Measurements from ENCODE around the gene AKAP13. TPM values are rescaled to one million over a fixed set of nuclear protein-coding genes. Genes with fewer than 3 reads are reported as not detected.
A peak's percentile ranks its signal among the peaks of the same experiment; 100 is the strongest.
"Not testable (repeated sequence)": the region's sequence is repeated elsewhere in the genome, so short reads cannot be mapped to it uniquely, and the experiment has no call there.

Gene AKAP13
- polyA plus RNA-seq, 3 donors, result 47.9 to 99.7 (median 92.6) TPM

DNA sequence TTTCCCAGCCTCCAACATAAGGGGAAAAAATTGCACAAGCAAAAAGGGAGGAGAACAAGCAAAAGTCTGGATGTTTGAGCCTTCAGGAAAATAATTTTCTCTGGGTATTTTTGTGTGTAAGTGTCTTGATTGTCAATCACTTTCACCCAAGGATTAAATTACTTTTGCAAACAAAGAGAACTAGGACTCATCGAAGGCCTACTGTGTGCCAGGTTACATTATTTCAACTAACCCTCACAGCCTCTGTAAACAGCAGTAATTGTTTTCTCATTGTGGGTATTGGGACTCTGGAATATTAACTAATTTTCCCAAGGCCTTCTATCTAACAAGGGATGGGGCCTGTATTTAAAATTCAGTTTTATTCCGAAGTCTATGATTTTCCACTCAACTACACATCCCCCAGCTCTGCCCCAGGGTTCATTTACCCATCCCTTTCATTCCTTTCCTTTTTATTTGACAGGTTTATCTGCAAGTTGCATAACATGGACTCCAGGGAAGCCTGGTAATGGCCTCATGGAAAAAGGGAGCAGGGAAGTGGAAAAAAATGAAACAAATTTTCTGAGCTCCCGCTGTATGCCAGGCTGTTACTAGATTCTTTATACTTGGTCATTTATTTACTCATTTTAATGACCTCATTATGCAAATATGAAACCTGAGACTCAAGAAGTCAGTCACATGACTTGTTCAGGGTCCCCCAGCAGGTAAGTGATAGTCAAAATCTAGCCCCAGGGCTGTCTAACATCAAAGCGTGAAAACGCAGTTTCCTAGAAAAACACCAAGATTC is 32.9 kb upstream of the AKAP13 start:
- H3K79me2 ChIP-seq (ENCODE audit: insufficient read depth, low read length); H3K27ac ChIP-seq (ENCODE audit: low read depth in 1 of 2, low read length in 2 of 2); H3K4me2 ChIP-seq (replicated peaks; ENCODE audit: extremely low read depth, low read length, poor library complexity, severe bottlenecking); intact Hi-C loops (cut with micrococcal nuclease); DNase-seq; H3K27me3 ChIP-seq (ENCODE audit: control insufficient read depth in 2 of 2, insufficient read depth in 2 of 2, low read length in 2 of 2); H3K9me3 Mint-ChIP-seq; H3K9ac ChIP-seq (ENCODE audit: insufficient read depth, low read length, poor library complexity, severe bottlenecking); H3K9me3 ChIP-seq (replicated peaks in 1 of 2; ENCODE audit: control insufficient read depth in 1 of 2, insufficient read depth in 1 of 2, low read length in 2 of 2); H3K4me3 ChIP-seq (replicated peaks in 1 of 3; ENCODE audit: low read depth in 2 of 3, low read length in 3 of 3); H3K4me3 Mint-ChIP-seq; H3K27ac Mint-ChIP-seq; H3K4me1 ChIP-seq (ENCODE audit: control insufficient read depth in 1 of 2, insufficient read depth in 2 of 2, low read length in 2 of 2); H3K27me3 Mint-ChIP-seq (ENCODE audit: low read depth in 3 of 3); H3K4me1 Mint-ChIP-seq; H2AFZ ChIP-seq (ENCODE audit: insufficient read depth, low read depth, low read length, poor library complexity, severe bottlenecking); H3K36me3 Mint-ChIP-seq; H3K36me3 ChIP-seq (replicated peaks in 1 of 2; ENCODE audit: control insufficient read depth in 1 of 2, insufficient read depth in 2 of 2, low read length in 2 of 2); H4K20me1 ChIP-seq (ENCODE audit: insufficient read depth, low read length): not testable (repeated sequence)
- WGBS (ENCODE audit: insufficient coverage), result no CpG with 5 or more reads among the region's 5 CpGs

DNA sequence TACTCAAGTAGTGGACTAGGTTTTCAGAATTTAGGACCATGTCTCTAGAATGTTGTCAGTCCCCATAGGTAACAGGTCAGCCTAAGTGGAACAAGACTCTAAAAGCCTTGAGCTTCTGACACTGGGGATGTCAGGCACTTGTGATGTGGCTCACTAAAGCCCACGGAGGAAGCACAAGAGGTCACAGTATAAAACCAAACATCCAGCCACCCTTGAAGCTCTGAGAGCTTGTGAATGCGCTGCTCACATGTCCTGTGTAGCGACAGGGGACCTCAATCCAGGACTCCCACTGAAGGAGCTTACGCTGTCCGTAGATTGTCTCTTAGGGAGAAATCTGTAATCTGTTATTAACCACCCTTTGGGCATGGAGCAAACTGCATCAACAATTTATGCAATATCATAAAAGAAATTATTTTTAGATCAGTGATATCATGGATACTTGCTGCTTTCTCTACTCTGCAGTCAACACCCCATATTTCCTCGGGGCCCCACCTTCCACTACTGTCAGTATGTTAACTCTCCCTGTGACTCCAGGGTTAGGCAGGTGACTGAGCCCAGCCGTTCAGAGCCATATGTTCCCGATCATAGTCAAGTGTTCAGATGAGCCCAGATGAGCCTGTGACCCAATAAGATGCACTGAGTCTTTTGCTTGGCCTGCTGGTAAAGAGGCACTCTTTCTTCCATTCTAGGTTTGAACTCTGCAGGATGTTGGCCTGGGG is 32.2 kb upstream of the AKAP13 start:
- H4K20me1 ChIP-seq (ENCODE audit: insufficient read depth, low read length); H3K27ac ChIP-seq (ENCODE audit: low read depth in 1 of 2, low read length in 2 of 2); H3K9me3 ChIP-seq (replicated peaks in 1 of 2; ENCODE audit: control insufficient read depth in 1 of 2, insufficient read depth in 1 of 2, low read length in 2 of 2); H3K36me3 Mint-ChIP-seq; H3K4me1 Mint-ChIP-seq; H3K27me3 Mint-ChIP-seq (ENCODE audit: low read depth in 3 of 3); intact Hi-C loops (cut with micrococcal nuclease); H3K9ac ChIP-seq (ENCODE audit: insufficient read depth, low read length, poor library complexity, severe bottlenecking); H3K4me3 Mint-ChIP-seq; H3K4me2 ChIP-seq (replicated peaks; ENCODE audit: extremely low read depth, low read length, poor library complexity, severe bottlenecking); H3K4me3 ChIP-seq (replicated peaks in 1 of 3; ENCODE audit: low read depth in 2 of 3, low read length in 3 of 3); H3K27me3 ChIP-seq (ENCODE audit: control insufficient read depth in 2 of 2, insufficient read depth in 2 of 2, low read length in 2 of 2); H3K9me3 Mint-ChIP-seq; H3K36me3 ChIP-seq (replicated peaks in 1 of 2; ENCODE audit: control insufficient read depth in 1 of 2, insufficient read depth in 2 of 2, low read length in 2 of 2); H3K79me2 ChIP-seq (ENCODE audit: insufficient read depth, low read length); H2AFZ ChIP-seq (ENCODE audit: insufficient read depth, low read depth, low read length, poor library complexity, severe bottlenecking); DNase-seq; H3K27ac Mint-ChIP-seq; H3K4me1 ChIP-seq (ENCODE audit: control insufficient read depth in 1 of 2, insufficient read depth in 2 of 2, low read length in 2 of 2): not testable (repeated sequence)
- 83% methylated on average over 3 of the region's 8 CpGs for WGBS (ENCODE audit: insufficient coverage)

DNA sequence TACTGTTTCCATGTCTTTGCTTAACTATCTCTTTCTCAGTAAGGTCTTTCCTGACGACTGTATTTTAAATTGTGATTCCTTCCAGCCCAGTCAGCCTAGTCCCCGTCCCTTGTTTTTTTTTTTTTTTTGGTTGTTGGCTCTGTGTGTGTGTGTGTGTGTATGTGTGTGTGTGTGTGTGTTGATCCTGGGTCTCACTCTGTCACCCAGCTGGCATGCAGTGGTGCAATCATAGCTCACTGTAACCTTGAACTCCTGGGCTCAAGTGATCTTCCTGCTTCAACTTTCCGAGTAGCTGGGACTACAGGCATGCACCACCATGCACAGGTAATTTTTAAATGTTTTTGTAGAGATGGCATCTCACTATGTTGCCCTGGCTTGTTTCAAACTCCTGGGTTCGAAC is 31.3 kb upstream of the AKAP13 start:
- H3K27me3 Mint-ChIP-seq (ENCODE audit: low read depth in 3 of 3); H3K4me3 ChIP-seq (replicated peaks in 1 of 3; ENCODE audit: low read depth in 2 of 3, low read length in 3 of 3); H3K4me1 Mint-ChIP-seq; H4K20me1 ChIP-seq (ENCODE audit: insufficient read depth, low read length); H3K4me3 Mint-ChIP-seq; H3K36me3 ChIP-seq (replicated peaks in 1 of 2; ENCODE audit: control insufficient read depth in 1 of 2, insufficient read depth in 2 of 2, low read length in 2 of 2); H3K27ac ChIP-seq (ENCODE audit: low read depth in 1 of 2, low read length in 2 of 2); H3K9ac ChIP-seq (ENCODE audit: insufficient read depth, low read length, poor library complexity, severe bottlenecking); DNase-seq; H3K79me2 ChIP-seq (ENCODE audit: insufficient read depth, low read length); H3K9me3 Mint-ChIP-seq; H3K9me3 ChIP-seq (replicated peaks in 1 of 2; ENCODE audit: control insufficient read depth in 1 of 2, insufficient read depth in 1 of 2, low read length in 2 of 2); H3K27me3 ChIP-seq (ENCODE audit: control insufficient read depth in 2 of 2, insufficient read depth in 2 of 2, low read length in 2 of 2); H3K36me3 Mint-ChIP-seq; intact Hi-C loops (cut with micrococcal nuclease); H3K4me1 ChIP-seq (ENCODE audit: control insufficient read depth in 1 of 2, insufficient read depth in 2 of 2, low read length in 2 of 2); H3K4me2 ChIP-seq (replicated peaks; ENCODE audit: extremely low read depth, low read length, poor library complexity, severe bottlenecking); H2AFZ ChIP-seq (ENCODE audit: insufficient read depth, low read depth, low read length, poor library complexity, severe bottlenecking): not testable (repeated sequence)
- H3K27ac Mint-ChIP-seq, result peak overlapping the region in 1 of 7 donors; percentile 4
- 86% methylated on average over 1 of the region's 4 CpGs for WGBS (ENCODE audit: insufficient coverage)
